ENCODE measurements around the gene LIN37. TPM values are rescaled to one million over a fixed set of nuclear protein-coding genes. Genes with fewer than 3 reads are reported as not detected.

Gene LIN37
- total RNA-seq, 1 experiment from 2014 or later: 23.5 TPM

DNA sequence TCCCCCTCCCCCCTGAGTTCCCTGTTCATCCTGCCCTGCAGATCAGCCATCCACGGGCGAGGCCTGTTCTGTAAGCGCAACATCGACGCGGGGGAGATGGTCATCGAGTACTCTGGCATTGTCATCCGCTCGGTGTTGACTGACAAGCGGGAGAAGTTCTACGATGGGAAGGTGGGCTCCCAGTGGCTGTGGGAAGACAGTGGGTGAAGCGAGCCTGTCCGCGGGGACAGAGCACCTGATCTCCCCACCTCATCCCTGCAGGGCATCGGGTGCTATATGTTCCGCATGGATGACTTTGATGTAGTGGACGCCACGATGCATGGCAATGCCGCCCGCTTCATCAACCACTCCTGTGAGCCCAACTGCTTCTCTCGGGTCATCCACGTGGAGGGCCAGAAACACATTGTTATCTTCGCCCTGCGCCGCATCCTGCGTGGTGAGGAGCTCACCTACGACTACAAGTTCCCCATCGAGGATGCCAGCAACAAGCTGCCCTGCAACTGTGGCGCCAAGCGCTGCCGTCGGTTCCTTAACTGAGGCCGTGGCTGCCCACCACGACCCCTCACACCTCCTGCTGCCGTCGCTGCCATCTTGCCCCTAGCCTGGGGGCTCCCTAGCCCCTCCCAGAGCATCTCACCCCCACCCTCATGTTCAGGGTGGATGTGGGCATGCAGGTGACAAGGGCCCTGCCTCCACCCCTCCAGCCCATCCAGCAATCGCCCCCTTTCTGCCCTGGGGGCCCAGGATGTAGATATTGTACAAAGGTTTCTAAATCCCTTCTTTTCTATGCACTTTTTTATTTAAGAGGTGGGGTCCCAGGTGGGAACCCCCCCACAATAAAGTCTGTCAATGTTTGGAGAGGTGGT, 10.1 kb upstream of the LIN37 start:
- in situ Hi-C loops (cut with HindIII; ENCODE audit: low pct_unique_long_range_greater_than_20kb, low sequenced_read_pairs) (no loop called here), intact Hi-C loops (cut with micrococcal nuclease; ENCODE audit: unreplicated experiment) (no loop called here)
- TF ChIP-seq, protein P1, sequence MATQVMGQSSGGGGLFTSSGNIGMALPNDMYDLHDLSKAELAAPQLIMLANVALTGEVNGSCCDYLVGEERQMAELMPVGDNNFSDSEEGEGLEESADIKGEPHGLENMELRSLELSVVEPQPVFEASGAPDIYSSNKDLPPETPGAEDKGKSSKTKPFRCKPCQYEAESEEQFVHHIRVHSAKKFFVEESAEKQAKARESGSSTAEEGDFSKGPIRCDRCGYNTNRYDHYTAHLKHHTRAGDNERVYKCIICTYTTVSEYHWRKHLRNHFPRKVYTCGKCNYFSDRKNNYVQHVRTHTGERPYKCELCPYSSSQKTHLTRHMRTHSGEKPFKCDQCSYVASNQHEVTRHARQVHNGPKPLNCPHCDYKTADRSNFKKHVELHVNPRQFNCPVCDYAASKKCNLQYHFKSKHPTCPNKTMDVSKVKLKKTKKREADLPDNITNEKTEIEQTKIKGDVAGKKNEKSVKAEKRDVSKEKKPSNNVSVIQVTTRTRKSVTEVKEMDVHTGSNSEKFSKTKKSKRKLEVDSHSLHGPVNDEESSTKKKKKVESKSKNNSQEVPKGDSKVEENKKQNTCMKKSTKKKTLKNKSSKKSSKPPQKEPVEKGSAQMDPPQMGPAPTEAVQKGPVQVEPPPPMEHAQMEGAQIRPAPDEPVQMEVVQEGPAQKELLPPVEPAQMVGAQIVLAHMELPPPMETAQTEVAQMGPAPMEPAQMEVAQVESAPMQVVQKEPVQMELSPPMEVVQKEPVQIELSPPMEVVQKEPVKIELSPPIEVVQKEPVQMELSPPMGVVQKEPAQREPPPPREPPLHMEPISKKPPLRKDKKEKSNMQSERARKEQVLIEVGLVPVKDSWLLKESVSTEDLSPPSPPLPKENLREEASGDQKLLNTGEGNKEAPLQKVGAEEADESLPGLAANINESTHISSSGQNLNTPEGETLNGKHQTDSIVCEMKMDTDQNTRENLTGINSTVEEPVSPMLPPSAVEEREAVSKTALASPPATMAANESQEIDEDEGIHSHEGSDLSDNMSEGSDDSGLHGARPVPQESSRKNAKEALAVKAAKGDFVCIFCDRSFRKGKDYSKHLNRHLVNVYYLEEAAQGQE (IDR thresholded peaks at IDR 0.05; ENCODE audit: insufficient read depth in 1 of 2, low read depth in 2 of 2, low read length in 1 of 2): no peak
- TF ChIP-seq, protein P2, sequence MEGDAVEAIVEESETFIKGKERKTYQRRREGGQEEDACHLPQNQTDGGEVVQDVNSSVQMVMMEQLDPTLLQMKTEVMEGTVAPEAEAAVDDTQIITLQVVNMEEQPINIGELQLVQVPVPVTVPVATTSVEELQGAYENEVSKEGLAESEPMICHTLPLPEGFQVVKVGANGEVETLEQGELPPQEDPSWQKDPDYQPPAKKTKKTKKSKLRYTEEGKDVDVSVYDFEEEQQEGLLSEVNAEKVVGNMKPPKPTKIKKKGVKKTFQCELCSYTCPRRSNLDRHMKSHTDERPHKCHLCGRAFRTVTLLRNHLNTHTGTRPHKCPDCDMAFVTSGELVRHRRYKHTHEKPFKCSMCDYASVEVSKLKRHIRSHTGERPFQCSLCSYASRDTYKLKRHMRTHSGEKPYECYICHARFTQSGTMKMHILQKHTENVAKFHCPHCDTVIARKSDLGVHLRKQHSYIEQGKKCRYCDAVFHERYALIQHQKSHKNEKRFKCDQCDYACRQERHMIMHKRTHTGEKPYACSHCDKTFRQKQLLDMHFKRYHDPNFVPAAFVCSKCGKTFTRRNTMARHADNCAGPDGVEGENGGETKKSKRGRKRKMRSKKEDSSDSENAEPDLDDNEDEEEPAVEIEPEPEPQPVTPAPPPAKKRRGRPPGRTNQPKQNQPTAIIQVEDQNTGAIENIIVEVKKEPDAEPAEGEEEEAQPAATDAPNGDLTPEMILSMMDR (IDR thresholded peaks at IDR 0.05): no peak
- TF ChIP-seq TCF7L2 (IDR thresholded peaks at IDR 0.05; ENCODE audit: low read depth, low read length) (no peak), SIN3A (IDR thresholded peaks at IDR 0.05; ENCODE audit: borderline replicate concordance, insufficient read depth, low read depth, low read length) (no peak), POLR2AphosphoS5 (IDR thresholded peaks at IDR 0.05; ENCODE audit: low read depth, low read length) (no peak)
- no peak for DNase-seq (ENCODE audit: low read depth, low spot score)
- H3K27ac ChIP-seq (ENCODE audit: low read length): no peak overlapping the region
- H3K9me3 ChIP-seq (ENCODE audit: control insufficient read depth, insufficient read depth, low read depth, low read length): no peaks in the 10 kb centered on the region
- BruUV-seq (replicated peaks): TSS peak; percentile 83
- CTCF ChIA-PET: no interaction called here
- peaks cover 5% of the 10 kb centered on the region; the same call in 1 of the 2 replicates for H3K36me3 ChIP-seq (ENCODE audit: control insufficient read depth, insufficient read depth, low read length)
- POLR2A ChIA-PET: no interaction called here
- ATAC-seq: no peak
- no peak overlapping the region for H3K4me3 ChIP-seq (ENCODE audit: low read depth in 2 of 2, low read length in 2 of 2)
- H3K27me3 ChIP-seq (ENCODE audit: control insufficient read depth, insufficient read depth, low read length): no peaks in the 10 kb centered on the region
- H3K4me1 ChIP-seq (ENCODE audit: control insufficient read depth, insufficient read depth, low read length): peaks cover 12% of the 10 kb centered on the region

DNA sequence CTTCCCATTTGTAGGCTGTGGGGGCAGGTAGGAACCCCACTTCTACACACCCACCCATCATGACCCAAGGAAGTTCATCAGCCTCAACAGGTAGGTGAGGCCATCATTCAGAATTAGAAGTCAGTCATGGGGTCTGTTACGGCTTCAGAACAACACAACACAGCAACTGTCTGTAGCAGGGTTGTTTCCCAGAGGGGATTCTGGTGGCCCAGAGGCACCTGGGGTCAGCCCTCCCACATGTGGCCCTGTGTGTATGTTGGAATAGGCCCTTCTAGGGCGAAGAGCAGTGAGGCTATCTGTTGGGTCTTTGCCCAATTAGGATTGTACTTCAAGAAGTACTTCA, 9.5 kb upstream of the LIN37 start:
- ChIA-PET CTCF (no interaction called here), POLR2A (interaction anchor here (1.0 kb wide), 1 partner anchor 9 kb away, joined by 5 read pairs; the partner anchor contains the start of gene LIN37)
- Histone ChIP-seq H3K27ac (ENCODE audit: low read length) (no peak overlapping the region; the same call in 1 of the 2 replicates), H3K4me3 (ENCODE audit: low read depth in 2 of 2, low read length in 2 of 2) (no peak overlapping the region), H3K27me3 (ENCODE audit: control insufficient read depth, insufficient read depth, low read length) (no peaks in the 10 kb centered on the region), H3K36me3 (ENCODE audit: control insufficient read depth, insufficient read depth, low read length) (peaks cover 3% of the 10 kb centered on the region; the same call in 1 of the 2 replicates), H3K9me3 (ENCODE audit: control insufficient read depth, insufficient read depth, low read depth, low read length) (no peaks in the 10 kb centered on the region), H3K4me1 (ENCODE audit: control insufficient read depth, insufficient read depth, low read length) (peaks cover 12% of the 10 kb centered on the region)
- ATAC-seq: no peak
- in situ Hi-C loops (cut with HindIII; ENCODE audit: low pct_unique_long_range_greater_than_20kb, low sequenced_read_pairs) (no loop called here), intact Hi-C loops (cut with micrococcal nuclease; ENCODE audit: unreplicated experiment) (no loop called here)
- TF ChIP-seq, protein P2 (IDR thresholded peaks at IDR 0.05): no peak
- TF ChIP-seq, protein P1 (IDR thresholded peaks at IDR 0.05; ENCODE audit: insufficient read depth in 1 of 2, low read depth in 2 of 2, low read length in 1 of 2): no peak
- TF ChIP-seq POLR2AphosphoS5 (IDR thresholded peaks at IDR 0.05; ENCODE audit: low read depth, low read length) (no peak), SIN3A (IDR thresholded peaks at IDR 0.05; ENCODE audit: borderline replicate concordance, insufficient read depth, low read depth, low read length) (no peak), TCF7L2 (IDR thresholded peaks at IDR 0.05; ENCODE audit: low read depth, low read length) (no peak)
- no TSS peak for BruUV-seq (replicated peaks)
- no peak for DNase-seq (ENCODE audit: low read depth, low spot score)

Measured in Panc1 (cell line).